SH-SY5Y (cell line): Measurements from ENCODE around the gene NCBP2.

Source experiments
- GATA2 ChIP-seq: IDR thresholded peaks from 2 replicates; pipeline ENCODE4 v1.6.1; 2011; ENCODE audit warnings: mild to moderate bottlenecking, low read depth, low read length
- GATA3 ChIP-seq: IDR thresholded peaks from 2 replicates; pipeline ENCODE4 v1.6.1; 2011; ENCODE audit warnings: low read depth, mild to moderate bottlenecking, low read length, moderate library complexity

DNA sequence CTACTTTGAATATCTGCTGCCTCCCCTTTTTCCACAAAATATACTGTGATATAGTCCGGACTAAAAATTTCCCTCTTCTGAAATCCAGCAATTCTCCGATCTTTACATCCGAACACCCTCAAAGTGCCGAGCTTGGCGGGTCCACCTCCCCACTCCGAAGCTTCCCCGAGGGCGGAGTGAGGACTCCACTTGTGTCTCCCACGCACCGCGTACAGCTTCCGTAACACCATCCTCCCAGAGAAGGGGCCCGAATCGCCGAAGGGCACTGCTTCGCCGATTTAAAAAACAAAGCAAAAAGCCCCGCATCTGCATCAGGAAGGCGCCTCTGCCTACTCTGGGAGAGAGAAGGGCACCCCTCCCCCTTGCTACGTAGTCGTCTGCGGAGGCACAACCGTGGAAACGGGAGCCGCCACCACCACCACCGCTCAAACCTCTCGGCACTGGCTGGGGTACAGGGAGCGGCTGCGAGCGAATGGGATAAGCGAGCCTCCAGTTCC is 551 bp downstream of the NCBP2 start:
- TF ChIP-seq GATA3 = no peak
- no peak for TF ChIP-seq GATA2
